ACHN (cell line): Measurements from ENCODE around the gene GRM8.

Source experiments
- DNase-seq: peaks from one replicate; pipeline ENCODE4 v3.0.0-alpha.2; 2015
- in situ Hi-C: cut with HindIII; loops from 2 replicates; pipeline ENCODE4 v1.10.0; 2017; ENCODE audit warnings: low sequenced_read_pairs, low pct_ligation_motif_present, low pct_unique_long_range_greater_than_20kb

Gene GRM8

GRCh38 chr7:126804604-126805003 lies 448.1 kb downstream of the GRM8 start:
- in situ Hi-C loops: no loop called here
- DNase-seq: no peak

DNA sequence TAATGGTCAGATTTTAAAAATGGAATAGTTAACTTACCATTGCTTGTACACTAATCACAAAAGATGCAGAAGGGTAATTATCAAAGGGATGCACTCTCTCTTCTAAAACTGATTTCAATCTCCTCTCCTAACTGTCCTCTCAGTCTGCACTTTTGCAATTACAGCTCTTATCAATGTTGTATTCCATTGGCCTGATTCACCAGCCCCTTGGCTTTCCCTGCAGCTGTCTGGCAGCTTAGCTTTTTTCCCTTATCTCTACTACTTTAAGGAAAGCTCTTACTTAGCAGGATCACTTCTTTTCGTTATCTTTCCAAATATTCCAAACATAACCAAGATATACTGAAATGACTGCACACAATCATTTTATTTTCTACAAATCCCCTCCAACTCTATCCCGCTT lies 448.8 kb downstream of the GRM8 start:
- in situ Hi-C loops: no loop called here
- no peak for DNase-seq

GRCh38 chr7:126803060-126803665 lies 449.6 kb downstream of the GRM8 start:
- peak; percentile 82 for DNase-seq
- in situ Hi-C loops: no loop called here

- in situ Hi-C loops: no loop called here
- no peak for DNase-seq
Measured at GRCh38 chr7:126801733-126802132, 451.0 kb downstream of the GRM8 start.

GRCh38 chr7:126799541-126799940 lies 453.2 kb downstream of the GRM8 start:
- DNase-seq: no peak
- in situ Hi-C loops: no loop called here

DNA sequence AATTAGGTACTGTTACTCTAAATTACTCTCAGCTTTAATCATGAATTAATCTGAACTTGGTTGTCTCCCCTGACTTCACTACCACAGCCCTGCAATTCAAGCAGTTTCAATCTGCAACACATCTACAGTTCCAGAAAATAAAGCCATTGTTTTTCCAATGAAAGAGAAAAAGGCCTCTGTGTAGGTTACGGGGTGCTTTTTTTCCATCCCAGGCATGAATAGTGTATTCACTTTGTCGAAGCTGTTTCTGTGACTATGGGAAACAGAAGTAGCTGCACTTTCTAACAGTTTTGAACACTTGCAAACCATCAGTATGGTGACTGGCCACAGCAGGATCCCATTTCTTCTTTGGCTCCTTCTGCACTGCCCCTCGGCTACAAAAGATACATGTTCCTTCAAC lies 460.2 kb downstream of the GRM8 start:
- DNase-seq: no peak
- in situ Hi-C loops: no loop called here

GRCh38 chr7:126791306-126791705 lies 461.4 kb downstream of the GRM8 start:
- DNase-seq: no peak
- in situ Hi-C loops: no loop called here

GRCh38 chr7:126790763-126791162 lies 462.0 kb downstream of the GRM8 start:
- in situ Hi-C loops: no loop called here
- peak; percentile 9 for DNase-seq

- in situ Hi-C loops: no loop called here
- DNase-seq: no peak
Measured at GRCh38 chr7:126783613-126784012, 469.1 kb downstream of the GRM8 start.

- DNase-seq: no peak
- in situ Hi-C loops: no loop called here
Measured at GRCh38 chr7:126780993-126781392, 471.7 kb downstream of the GRM8 start.

- in situ Hi-C loops: no loop called here
- DNase-seq: no peak
Measured at GRCh38 chr7:126778101-126778500, 474.6 kb downstream of the GRM8 start.

DNA sequence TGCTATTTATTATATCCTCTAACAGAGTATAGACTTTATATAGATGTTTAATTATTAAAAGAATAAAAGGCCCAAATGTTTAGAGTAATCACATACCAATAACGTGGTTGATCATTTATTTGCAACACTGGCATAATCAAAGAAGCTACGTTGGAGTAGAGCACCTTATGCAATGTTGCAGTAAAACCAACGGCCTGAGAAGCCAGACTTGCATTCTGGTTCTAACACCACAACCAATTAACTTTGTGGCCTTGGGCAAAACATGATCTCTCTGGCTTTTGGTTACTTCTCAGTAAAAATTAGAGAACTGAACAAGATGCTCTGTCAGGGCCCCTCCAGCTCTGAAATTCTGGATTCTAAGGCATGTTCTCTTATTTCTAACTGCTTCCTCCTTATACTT lies 476.2 kb downstream of the GRM8 start:
- in situ Hi-C loops: no loop called here
- DNase-seq: no peak

DNA sequence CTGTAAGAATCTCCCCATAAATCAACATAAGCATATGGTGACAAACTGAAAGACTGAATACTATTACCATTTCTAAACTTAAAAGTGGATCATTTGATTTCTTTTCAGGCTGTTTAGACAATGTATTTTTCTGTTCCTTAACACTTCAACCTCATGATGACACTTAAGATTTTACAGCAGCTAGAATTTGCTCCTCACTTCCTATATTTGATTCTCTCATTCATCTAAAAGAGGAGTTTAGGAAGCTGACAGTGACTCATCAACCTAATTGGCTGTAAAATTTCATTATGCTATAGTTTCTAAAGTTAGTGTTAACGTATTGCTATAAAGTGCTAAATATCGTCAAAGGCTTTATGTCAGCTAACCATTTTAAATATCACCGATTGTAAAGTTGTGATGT lies 478.7 kb downstream of the GRM8 start:
- DNase-seq: no peak
- in situ Hi-C loops: no loop called here

- DNase-seq: no peak
- in situ Hi-C loops: no loop called here
Measured at GRCh38 chr7:126768836-126769235, 483.9 kb downstream of the GRM8 start.

DNA sequence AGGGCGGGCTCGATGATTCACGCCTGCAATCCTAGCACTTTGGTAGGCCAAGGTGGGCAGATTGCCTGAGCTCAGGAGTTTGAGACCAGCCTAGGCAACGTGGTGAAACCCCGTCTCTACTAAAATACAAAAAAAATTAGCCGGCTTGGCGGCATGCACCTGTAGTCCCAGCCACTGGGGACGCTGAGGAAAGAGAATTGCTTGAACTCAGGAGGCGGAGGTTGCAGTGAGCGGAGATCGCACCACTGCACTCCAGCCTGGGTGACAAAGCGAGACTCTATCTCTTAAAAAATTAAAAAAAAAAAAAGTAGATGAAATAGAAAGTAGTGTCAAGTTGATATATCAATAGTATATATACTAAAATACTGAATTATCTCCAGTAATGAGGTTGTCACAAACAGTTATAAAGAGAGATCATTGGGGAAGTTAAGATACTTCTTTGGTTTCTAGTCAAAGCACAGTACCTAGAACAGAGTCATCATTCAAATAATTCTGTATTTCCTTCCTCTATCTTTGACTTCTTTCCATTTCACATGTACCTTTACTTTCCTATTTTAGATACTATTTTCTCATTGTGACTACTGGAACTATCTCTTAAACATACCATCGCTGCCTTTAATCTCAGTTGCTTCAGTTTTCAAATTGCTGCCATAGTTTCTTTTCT lies 491.7 kb downstream of the GRM8 start:
- DNase-seq: no peak
- in situ Hi-C loops: no loop called here

DNA sequence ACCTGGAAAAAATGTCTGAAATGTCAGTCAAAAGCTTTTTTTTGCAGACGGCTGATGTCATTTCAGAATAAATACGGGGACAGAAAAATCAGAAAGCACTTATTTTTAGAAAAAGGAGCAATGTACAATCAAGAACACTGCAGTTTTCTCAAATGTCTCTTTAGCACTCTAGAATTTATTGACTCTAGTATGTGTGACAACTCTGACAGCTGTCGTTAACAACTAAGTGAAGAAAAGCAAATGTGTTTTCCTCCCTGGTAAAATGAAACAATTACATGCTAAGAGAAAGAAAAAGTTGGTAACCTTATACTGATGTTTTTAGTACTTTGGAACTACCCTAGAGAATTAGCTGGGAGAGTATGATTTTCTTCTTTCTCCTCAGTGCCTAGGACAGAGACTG lies 497.4 kb downstream of the GRM8 start:
- DNase-seq: no peak
- in situ Hi-C loops: no loop called here

- in situ Hi-C loops: no loop called here
- DNase-seq: no peak
Measured at GRCh38 chr7:126750207-126750911, 502.4 kb downstream of the GRM8 start.

DNA sequence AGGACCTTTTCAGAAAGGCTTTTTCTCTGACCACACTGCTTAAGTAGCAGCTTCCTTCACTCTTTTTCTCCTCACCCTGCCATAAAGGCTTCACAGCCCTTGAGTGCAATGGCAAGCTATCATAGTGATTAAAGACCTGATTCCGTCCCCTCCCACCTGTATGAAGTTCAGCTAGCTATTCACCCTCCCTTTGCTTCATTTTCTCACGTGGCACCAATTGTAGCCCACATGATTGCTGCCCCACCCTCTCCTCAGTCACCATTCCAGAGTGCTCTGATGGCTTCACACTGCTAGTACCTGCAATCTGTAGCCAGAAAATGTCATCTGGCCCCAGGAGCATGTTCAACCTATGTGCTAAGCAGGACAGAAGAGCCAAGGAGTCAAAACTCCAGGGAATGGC lies 523.8 kb downstream of the GRM8 start:
- DNase-seq: no peak

GRCh38 chr7:126727930-126728391 lies 524.8 kb downstream of the GRM8 start:
- in situ Hi-C loops: no loop called here
- peak; percentile 22 for DNase-seq

More for the DNA sequence above, 523.8 kb downstream of the GRM8 start:
- in situ Hi-C loops: no loop called here
